HepG2 (cell line): ENCODE data around the gene WEE1. TPM values are rescaled to one million over a fixed set of nuclear protein-coding genes. Genes with fewer than 3 reads are reported as not detected.

Source experiments
- AKNA ChIP-seq: sonication (generic); formaldehyde crosslinking; IDR thresholded peaks from 2 replicates; pipeline ENCODE4 v1.4.0; 2020; ENCODE audit warnings: missing genetic modification reagents, borderline replicate concordance
- GATA4 ChIP-seq: sonication (generic); IDR thresholded peaks from 2 replicates; pipeline ENCODE4 v1.6.1; 2016; ENCODE audit warnings: antibody characterized with exemption, low read depth, borderline replicate concordance
- HDAC1 ChIP-seq: sonication (generic); formaldehyde crosslinking; IDR thresholded peaks from 2 replicates; pipeline ENCODE4 v1.5.1; 2020; ENCODE audit warnings: mild to moderate bottlenecking, missing genetic modification reagents
- HNF1B ChIP-seq: sonication (generic); formaldehyde crosslinking; IDR thresholded peaks from 2 replicates; pipeline ENCODE4 v1.5.1; 2020; ENCODE audit warnings: mild to moderate bottlenecking, moderate library complexity, missing genetic modification reagents
- IKZF4 ChIP-seq: sonication (generic); formaldehyde crosslinking; IDR thresholded peaks from 2 replicates; pipeline ENCODE4 v1.5.1; 2020; ENCODE audit warnings: borderline replicate concordance, mild to moderate bottlenecking, low read depth, missing genetic modification reagents; ENCODE audit errors: not compliant biosample characterization
- KDM4B ChIP-seq: sonication (generic); formaldehyde crosslinking; IDR thresholded peaks from 2 replicates; pipeline ENCODE4 v1.4.0; 2020; ENCODE audit warnings: missing genetic modification reagents
- KMT2B ChIP-seq: IDR thresholded peaks from 2 replicates; pipeline ENCODE4 v1.6.1; 2016; ENCODE audit warnings: missing genetic modification reagents, missing compliant biosample characterization
- MED1 ChIP-seq: sonication (generic); formaldehyde crosslinking; IDR thresholded peaks from 2 replicates; pipeline ENCODE4 v1.4.0; 2020; ENCODE audit warnings: missing genetic modification reagents
- REXO4 ChIP-seq: sonication (generic); formaldehyde crosslinking; IDR thresholded peaks from 2 replicates; pipeline ENCODE4 v1.8.0; 2022; ENCODE audit warnings: missing genetic modification reagents, mild to moderate bottlenecking, borderline replicate concordance
- RXRA ChIP-seq: sonication (generic); formaldehyde crosslinking; IDR thresholded peaks from 2 replicates; pipeline ENCODE4 v1.5.1; 2020; ENCODE audit warnings: missing genetic modification reagents
- ZBTB1 ChIP-seq: sonication (generic); formaldehyde crosslinking; IDR thresholded peaks from 2 replicates; pipeline ENCODE4 v1.4.0; 2020; ENCODE audit warnings: missing genetic modification reagents, borderline replicate concordance
- ZBTB39 ChIP-seq: sonication (generic); formaldehyde crosslinking; IDR thresholded peaks from 2 replicates; pipeline ENCODE4 v1.5.0; 2020; ENCODE audit warnings: missing genetic modification reagents
- ZNF713 ChIP-seq: sonication (generic); formaldehyde crosslinking; IDR thresholded peaks from 2 replicates; pipeline ENCODE4 v1.4.0; 2020; ENCODE audit warnings: mild to moderate bottlenecking, missing genetic modification reagents
- ZNF891 ChIP-seq: sonication (generic); formaldehyde crosslinking; IDR thresholded peaks from 2 replicates; pipeline ENCODE4 v1.5.0; 2020; ENCODE audit warnings: mild to moderate bottlenecking, missing genetic modification reagents
- polyA plus RNA-seq, 8 experiments: library from polyadenylated mRNA; depleted of rRNA in 3 of 8; stranded (reverse) in 7 of 8; unstranded in 1 of 8; fragments of >200 nt; fragmentation: Illumina TruSeq in 4 of 8; extraction: Trizol in 4 of 8; gene quantifications; 2 replicates each; pipeline versions ENCODE4 v1.2.1 to v1.2.3, GENCODE V29; 2011 to 2016; ENCODE audit warnings: low read depth in 4 of 8, missing spikeins in 1 of 8, mixed read lengths in 1 of 8; ENCODE audit not compliant: insufficient read depth in 1 of 8
- total RNA-seq, 5 experiments: library from RNA; depleted of rRNA; stranded (reverse); fragments of >200 nt; fragmentation: Illumina TruSeq; extraction: Trizol; gene quantifications; 2 replicates each; pipeline ENCODE4 v1.2.3, GENCODE V29; 2016; ENCODE audit warnings: low read depth in 1 of 5
- TF ChIP-seq, protein P1 (sequence below): sonication (generic); formaldehyde crosslinking; IDR thresholded peaks from 2 replicates; pipeline ENCODE4 v1.8.1; 2022; ENCODE audit warnings: mild to moderate bottlenecking, missing genetic modification reagents
- TF ChIP-seq, protein P2 (sequence below), 2 experiments: fragments of 450-650 bp in 1 of 2; sonication (generic) in 1 of 2; formaldehyde crosslinking; IDR thresholded peaks; 2 replicates each; pipeline versions ENCODE4 v1.5.0 to v1.8.0; 2020 to 2022; ENCODE audit warnings: mild to moderate bottlenecking in 1 of 2, missing genetic modification reagents in 1 of 2

The WEE1 gene
- total and polyA plus RNA-seq, 2 of the 13 experiments (the other 11 are each of a cell fraction or from before 2014, with no cell fraction given) = 31.4 to 63.7 TPM

DNA sequence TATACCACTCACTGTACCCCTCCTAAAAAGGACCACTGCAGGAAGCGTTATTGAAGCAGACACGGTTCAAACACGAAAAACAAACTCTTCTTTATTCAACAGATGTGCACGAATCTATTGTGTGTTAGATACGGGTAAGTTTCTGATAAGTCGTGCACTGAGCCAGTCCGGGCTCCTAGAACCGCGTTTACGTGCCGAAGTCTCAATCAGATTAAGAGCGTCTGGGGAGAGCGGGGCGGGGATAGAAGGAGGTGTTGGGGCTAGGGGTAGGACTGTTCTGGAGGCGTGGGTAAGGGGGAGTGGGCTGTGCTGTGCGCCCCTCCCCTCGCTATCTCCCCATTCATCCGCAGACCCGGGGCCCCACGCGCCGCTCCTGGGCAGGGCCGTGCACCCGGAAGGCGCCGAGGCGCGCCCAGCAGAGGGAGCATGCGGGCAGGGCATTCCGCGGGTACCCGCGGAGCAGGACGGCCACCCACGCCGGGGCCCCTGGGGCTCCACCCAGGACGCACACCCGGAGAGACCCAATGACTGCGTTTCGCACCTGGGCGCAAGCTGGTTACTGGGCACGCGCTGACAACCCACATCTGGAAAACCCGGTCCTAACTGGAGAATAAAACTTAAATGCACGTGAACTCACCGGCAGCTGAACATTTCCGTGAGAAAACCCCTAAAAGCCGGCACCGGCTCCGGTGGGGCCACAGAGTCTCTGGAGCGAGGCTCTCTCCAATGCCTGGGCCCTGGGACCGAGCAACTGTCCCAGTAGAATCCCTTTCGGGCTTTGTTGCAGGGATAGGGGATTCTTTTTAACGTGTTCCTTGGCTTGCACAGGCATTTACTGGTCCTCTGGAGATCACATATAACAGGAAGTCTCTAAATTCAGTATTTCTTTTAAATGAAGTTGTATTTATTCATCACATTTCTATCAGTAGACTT lies 40.6 kb downstream of the WEE1 start (continued):
- TF ChIP-seq GATA4 = peak; percentile 39; the same call in 1 of the 2 replicates
- TF ChIP-seq, protein P1, sequence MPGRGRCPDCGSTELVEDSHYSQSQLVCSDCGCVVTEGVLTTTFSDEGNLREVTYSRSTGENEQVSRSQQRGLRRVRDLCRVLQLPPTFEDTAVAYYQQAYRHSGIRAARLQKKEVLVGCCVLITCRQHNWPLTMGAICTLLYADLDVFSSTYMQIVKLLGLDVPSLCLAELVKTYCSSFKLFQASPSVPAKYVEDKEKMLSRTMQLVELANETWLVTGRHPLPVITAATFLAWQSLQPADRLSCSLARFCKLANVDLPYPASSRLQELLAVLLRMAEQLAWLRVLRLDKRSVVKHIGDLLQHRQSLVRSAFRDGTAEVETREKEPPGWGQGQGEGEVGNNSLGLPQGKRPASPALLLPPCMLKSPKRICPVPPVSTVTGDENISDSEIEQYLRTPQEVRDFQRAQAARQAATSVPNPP (CRISPR knock-in tag) = peak; percentile 84; the same call in 1 of the 2 replicates
- peak; percentile 69; the same call in 1 of the 2 replicates for TF ChIP-seq KMT2B (CRISPR knock-in tag)
- TF ChIP-seq ZBTB1 (CRISPR knock-in tag) = no peak
- TF ChIP-seq KDM4B (CRISPR knock-in tag) = peak; percentile 23; the same call in 1 of the 2 replicates
- TF ChIP-seq HDAC1 (CRISPR knock-in tag) = peak; percentile 89
- TF ChIP-seq RXRA (CRISPR knock-in tag) = peak; percentile 58; the same call in 1 of the 2 replicates
- TF ChIP-seq ZNF891 (CRISPR knock-in tag) = no peak
- peak; percentile 82 for TF ChIP-seq MED1 (CRISPR knock-in tag)
- TF ChIP-seq AKNA (CRISPR knock-in tag) = no peak
- TF ChIP-seq HNF1B (CRISPR knock-in tag) = peak; percentile 43
- peak; percentile 80; the same call in 1 of the 2 replicates for TF ChIP-seq ZBTB39 (CRISPR knock-in tag)
- TF ChIP-seq REXO4 (CRISPR knock-in tag) = no peak
- no peak for TF ChIP-seq ZNF713 (CRISPR knock-in tag)
- TF ChIP-seq IKZF4 (CRISPR knock-in tag) = no peak
- TF ChIP-seq, protein P2, sequence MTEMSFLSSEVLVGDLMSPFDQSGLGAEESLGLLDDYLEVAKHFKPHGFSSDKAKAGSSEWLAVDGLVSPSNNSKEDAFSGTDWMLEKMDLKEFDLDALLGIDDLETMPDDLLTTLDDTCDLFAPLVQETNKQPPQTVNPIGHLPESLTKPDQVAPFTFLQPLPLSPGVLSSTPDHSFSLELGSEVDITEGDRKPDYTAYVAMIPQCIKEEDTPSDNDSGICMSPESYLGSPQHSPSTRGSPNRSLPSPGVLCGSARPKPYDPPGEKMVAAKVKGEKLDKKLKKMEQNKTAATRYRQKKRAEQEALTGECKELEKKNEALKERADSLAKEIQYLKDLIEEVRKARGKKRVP (CRISPR knock-in tag; IDR thresholded peaks at IDR 0.05) = peak in 1 of 2 experiments; percentile 30; a peak in 1 of 4 replicates
